DND-41 (cell line): Measurements from ENCODE around the gene KCNJ15.

Source experiments
- EZH2 ChIP-seq: IDR thresholded peaks from 3 replicates; pipeline ENCODE4 v1.6.1; 2012; ENCODE audit warnings: borderline replicate concordance, low read depth, mild to moderate bottlenecking, moderate library complexity, low read length, inconsistent platforms; ENCODE audit not compliant: severe bottlenecking
- TF ChIP-seq, protein P1 (sequence below): IDR thresholded peaks from 2 replicates; pipeline ENCODE4 v1.5.1; 2012; ENCODE audit warnings: borderline replicate concordance, low read length, moderate library complexity, mild to moderate bottlenecking; ENCODE audit not compliant: poor library complexity, severe bottlenecking; ENCODE audit errors: extremely low read depth

GRCh38 chr21:38211321-38211720, 45.5 kb upstream of the KCNJ15 start:
- TF ChIP-seq, protein P1, sequence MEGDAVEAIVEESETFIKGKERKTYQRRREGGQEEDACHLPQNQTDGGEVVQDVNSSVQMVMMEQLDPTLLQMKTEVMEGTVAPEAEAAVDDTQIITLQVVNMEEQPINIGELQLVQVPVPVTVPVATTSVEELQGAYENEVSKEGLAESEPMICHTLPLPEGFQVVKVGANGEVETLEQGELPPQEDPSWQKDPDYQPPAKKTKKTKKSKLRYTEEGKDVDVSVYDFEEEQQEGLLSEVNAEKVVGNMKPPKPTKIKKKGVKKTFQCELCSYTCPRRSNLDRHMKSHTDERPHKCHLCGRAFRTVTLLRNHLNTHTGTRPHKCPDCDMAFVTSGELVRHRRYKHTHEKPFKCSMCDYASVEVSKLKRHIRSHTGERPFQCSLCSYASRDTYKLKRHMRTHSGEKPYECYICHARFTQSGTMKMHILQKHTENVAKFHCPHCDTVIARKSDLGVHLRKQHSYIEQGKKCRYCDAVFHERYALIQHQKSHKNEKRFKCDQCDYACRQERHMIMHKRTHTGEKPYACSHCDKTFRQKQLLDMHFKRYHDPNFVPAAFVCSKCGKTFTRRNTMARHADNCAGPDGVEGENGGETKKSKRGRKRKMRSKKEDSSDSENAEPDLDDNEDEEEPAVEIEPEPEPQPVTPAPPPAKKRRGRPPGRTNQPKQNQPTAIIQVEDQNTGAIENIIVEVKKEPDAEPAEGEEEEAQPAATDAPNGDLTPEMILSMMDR = no peak
- no peak for TF ChIP-seq EZH2
